Epithelial cell of esophagus (primary cell): ENCODE data around the gene ARAF.

Source experiments
- DNase-seq: peaks from one replicate; pipeline ENCODE4 v3.0.0; 2010; ENCODE audit warnings: low read depth
- H3K4me3 ChIP-seq: 2 replicates; pipeline ENCODE4 v1.5.1; 2011; ENCODE audit warnings: mild to moderate bottlenecking, low read length, control low read depth
- CTCF ChIP-seq: IDR thresholded peaks from 2 replicates; pipeline ENCODE4 v1.5.1; 2011; ENCODE audit warnings: low read depth, mild to moderate bottlenecking, low read length, control low read depth, inconsistent platforms; ENCODE audit not compliant: insufficient read depth; ENCODE audit errors: missing control alignments

The ARAF gene

DNA sequence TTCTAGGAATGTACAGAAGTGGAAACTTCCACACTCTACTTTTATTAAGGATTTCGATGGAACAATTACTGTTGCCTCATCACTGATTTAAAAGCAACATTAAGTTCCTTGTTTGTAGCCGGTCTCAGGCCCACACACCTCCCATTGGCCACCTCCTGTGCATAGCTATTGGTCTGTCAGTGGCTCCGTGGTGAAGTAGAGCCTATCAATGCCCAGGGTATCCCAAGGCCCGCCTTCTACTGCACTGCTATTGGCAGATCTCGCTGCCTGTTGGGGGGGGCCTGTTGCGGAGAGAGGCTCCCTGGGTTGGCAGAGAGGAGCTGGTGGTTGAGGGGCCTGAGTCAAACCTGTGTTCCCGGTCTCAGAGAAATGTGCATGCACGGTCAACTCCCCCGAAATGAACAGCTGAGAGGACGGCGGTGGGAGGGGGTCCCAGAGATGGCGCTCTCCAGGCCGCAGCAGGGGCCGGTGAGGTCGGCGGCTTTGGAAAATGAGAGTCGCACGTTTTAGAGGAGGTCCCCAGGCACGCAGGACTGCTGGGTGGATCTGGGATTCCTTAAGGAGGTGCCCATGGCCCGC, 4.9 kb upstream of the ARAF start:
- TF ChIP-seq CTCF: no peak
- H3K4me3 ChIP-seq: peak overlapping the region; percentile 51
- DNase-seq: peak; percentile 93

DNA sequence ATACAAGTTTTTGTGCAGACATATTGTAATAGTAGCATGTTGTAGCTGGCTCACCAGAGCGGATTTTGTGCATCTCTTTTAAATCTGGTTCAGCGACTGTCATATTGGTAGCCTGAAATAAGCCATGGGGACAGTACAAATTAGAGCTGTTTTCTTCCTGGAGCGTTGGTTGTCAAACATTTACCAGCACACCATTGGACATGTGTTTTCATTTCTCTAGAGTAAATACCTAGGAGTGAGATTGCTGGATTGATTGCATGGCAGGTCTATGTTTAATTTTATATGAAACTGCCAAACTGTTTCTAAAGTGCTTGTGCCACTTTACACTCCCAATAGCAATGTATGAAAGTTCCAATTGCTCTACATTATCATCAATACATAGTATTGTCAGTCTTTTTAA, 2.6 kb upstream of the ARAF start:
- TF ChIP-seq CTCF: no peak
- H3K4me3 ChIP-seq: no peak overlapping the region
- no peak for DNase-seq

- peak overlapping the region; percentile 67 for H3K4me3 ChIP-seq
- no peak for TF ChIP-seq CTCF
- no peak for DNase-seq
These were observed 649 bp upstream of the ARAF start for GRCh38 chrX:47560179-47560933.

GRCh38 chrX:47561659-47562151, 700 bp downstream of the ARAF start:
- DNase-seq: no peak
- no peak for TF ChIP-seq CTCF
- H3K4me3 ChIP-seq: peak overlapping the region; percentile 67

GRCh38 chrX:47562615-47563243, 1.7 kb downstream of the ARAF start:
- DNase-seq: peak; percentile 19

DNA sequence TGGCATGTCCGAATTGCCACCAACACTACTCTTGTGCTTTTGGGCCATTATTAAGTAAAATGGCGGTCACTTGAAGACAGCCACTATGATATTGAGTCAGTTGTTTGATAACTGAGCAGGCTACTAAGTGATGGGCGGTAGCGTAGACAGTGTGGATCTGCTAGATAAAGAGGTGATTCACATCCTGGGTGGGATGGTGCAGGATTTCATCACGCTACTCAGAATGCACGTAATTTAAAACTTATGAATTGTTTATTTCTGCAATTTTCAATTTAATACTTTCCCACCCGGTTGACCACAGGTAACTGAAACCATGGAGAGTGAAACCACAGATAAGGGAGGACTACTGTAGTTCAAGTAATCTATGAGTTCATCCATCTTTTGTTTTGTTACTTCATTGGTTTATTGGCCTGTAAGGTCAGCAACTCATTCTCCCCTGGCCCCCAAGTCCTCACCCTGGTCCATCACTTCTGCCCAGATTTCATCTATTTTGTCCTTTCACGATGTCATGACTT, 2.9 kb downstream of the ARAF start:
- no peak for TF ChIP-seq CTCF
- DNase-seq: peak; percentile 58
- no peak overlapping the region for H3K4me3 ChIP-seq

More at GRCh38 chrX:47562615-47563243, 1.7 kb downstream of the ARAF start:
- peak; percentile 30 for TF ChIP-seq CTCF
- no peak overlapping the region for H3K4me3 ChIP-seq
